Activated naive CD4-positive, alpha-beta T cell treated with anti-CD3 and anti-CD28 coated beads, Interleukin-2, amount 50 U/mL, for 24 hours (primary cell): ENCODE results near the gene TMEM250.

Experiments
- H3K27ac Mint-ChIP-seq: one replicate; pipeline ENCODE4 v1.8.0; 2021; ENCODE audit warnings: mild to moderate bottlenecking, mixed read lengths
- H3K27me3 Mint-ChIP-seq: one replicate; pipeline ENCODE4 v1.8.0; 2021; ENCODE audit warnings: mixed read lengths
- H3K36me3 Mint-ChIP-seq: one replicate; pipeline ENCODE4 v1.8.0; 2021; ENCODE audit warnings: mixed read lengths
- H3K4me1 Mint-ChIP-seq: one replicate; pipeline ENCODE4 v1.8.0; 2021; ENCODE audit warnings: mixed read lengths
- H3K4me3 Mint-ChIP-seq: one replicate; pipeline ENCODE4 v1.8.0; 2021; ENCODE audit warnings: mild to moderate bottlenecking, mixed read lengths
- H3K9me3 Mint-ChIP-seq: one replicate; pipeline ENCODE4 v1.8.0; 2021; ENCODE audit warnings: mixed read lengths

Gene TMEM250

DNA sequence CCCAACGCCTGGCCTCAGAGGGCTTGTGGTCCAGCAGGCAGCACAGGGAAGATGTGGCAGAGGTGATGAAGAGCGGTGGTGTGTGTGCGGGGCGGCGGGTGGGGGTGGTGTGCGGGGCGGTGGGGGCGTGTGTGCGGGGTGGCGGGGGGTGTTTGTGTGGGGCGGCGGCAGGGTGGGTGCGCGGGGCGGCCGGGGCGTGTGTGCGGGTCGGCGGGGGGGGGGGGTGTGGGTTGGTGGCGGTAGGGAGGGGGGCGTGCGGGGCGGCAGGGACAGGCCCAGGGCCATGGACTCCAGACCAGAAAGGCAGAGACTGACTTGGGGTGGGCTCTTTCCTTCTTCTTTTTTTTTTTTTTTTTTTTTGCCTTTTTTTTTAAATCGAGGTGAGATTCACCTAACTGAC is 19.1 kb downstream of the TMEM250 start:
- Mint-ChIP-seq H3K36me3 (no peaks in the 10 kb centered on the region), H3K4me1 (peaks cover 6% of the 10 kb centered on the region), H3K4me3 (no peak overlapping the region), H3K9me3 (no peaks in the 10 kb centered on the region), H3K27me3 (no peaks in the 10 kb centered on the region), H3K27ac (no peak overlapping the region)

DNA sequence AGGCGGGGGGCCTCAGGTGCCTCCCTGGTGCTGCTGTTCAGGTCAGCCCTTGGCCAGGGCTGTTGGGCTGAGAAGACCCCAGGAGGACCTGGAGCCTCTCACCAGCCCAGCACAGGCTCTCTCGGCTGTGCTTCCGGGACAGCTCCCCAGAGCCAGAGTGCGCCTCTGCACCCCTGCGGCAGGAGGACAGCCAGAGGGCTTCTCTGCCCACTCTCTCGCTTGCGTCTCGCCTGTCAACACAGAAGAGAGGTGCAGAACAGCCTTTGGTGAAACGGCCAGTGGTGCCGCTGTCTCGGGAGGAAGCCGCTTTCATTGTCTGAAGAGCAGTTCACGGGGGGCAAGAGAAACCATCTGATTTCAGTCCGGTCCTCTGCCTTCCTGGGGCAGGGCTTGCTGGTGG is 19.8 kb downstream of the TMEM250 start:
- no peaks in the 10 kb centered on the region for H3K27me3 Mint-ChIP-seq
- peaks cover 6% of the 10 kb centered on the region for H3K4me1 Mint-ChIP-seq
- H3K4me3 Mint-ChIP-seq, result peak overlapping the region; percentile 15
- no peaks in the 10 kb centered on the region for H3K36me3 Mint-ChIP-seq
- H3K27ac Mint-ChIP-seq, result peak overlapping the region; percentile 66
- H3K9me3 Mint-ChIP-seq, result no peaks in the 10 kb centered on the region

DNA sequence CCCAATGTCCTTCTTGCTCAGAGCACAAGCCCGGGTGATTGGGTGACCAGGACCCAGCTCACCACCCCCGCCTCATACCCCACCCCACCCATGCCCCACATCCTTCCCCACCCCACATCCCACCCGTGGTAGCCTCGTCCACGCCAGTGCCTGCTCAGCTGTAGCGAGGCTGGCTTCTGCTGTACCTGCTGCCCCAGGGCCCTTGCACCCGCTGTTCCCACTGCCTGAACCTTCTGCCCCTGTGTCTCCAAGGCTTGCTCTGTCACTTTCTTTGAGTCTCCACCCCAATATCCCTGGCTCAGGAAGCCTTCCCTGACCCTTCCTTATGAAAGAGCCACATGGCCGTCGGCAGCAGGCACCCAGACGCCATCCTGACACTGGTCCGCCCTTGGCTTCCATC is 20.5 kb downstream of the TMEM250 start:
- no peaks in the 10 kb centered on the region for H3K9me3 Mint-ChIP-seq
- H3K4me3 Mint-ChIP-seq, result no peak overlapping the region
- no peaks in the 10 kb centered on the region for H3K27me3 Mint-ChIP-seq
- H3K27ac Mint-ChIP-seq, result no peak overlapping the region
- H3K4me1 Mint-ChIP-seq, result peaks cover 6% of the 10 kb centered on the region
- no peaks in the 10 kb centered on the region for H3K36me3 Mint-ChIP-seq

DNA sequence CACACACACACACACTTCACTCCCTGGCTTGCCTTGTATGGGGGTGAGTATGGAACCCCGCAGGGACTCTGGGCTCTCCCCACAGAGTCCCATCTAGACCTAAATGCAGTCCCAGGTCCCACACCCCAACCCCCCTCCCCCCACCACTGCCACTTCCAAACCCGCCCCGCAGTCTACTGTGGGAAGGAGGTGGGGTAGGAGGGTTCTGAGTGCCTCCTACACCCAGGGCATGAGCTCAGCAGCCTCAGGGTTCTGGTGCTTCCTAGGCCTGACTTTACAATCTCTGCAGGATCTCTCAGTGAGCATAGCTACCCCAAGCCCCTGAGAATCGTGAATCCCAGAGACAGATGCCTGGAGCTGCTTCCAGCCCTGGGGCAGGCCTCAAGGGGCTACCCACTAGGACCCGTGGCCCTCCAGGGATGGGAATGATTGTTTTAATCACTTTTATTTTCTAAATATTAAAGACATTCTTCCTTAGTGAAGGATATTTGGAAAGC is 22.1 kb downstream of the TMEM250 start:
- Mint-ChIP-seq H3K9me3 (no peaks in the 10 kb centered on the region), H3K4me1 (peaks cover 12% of the 10 kb centered on the region), H3K27ac (no peak overlapping the region), H3K4me3 (peak overlapping the region; percentile 61), H3K36me3 (no peaks in the 10 kb centered on the region), H3K27me3 (no peaks in the 10 kb centered on the region)

DNA sequence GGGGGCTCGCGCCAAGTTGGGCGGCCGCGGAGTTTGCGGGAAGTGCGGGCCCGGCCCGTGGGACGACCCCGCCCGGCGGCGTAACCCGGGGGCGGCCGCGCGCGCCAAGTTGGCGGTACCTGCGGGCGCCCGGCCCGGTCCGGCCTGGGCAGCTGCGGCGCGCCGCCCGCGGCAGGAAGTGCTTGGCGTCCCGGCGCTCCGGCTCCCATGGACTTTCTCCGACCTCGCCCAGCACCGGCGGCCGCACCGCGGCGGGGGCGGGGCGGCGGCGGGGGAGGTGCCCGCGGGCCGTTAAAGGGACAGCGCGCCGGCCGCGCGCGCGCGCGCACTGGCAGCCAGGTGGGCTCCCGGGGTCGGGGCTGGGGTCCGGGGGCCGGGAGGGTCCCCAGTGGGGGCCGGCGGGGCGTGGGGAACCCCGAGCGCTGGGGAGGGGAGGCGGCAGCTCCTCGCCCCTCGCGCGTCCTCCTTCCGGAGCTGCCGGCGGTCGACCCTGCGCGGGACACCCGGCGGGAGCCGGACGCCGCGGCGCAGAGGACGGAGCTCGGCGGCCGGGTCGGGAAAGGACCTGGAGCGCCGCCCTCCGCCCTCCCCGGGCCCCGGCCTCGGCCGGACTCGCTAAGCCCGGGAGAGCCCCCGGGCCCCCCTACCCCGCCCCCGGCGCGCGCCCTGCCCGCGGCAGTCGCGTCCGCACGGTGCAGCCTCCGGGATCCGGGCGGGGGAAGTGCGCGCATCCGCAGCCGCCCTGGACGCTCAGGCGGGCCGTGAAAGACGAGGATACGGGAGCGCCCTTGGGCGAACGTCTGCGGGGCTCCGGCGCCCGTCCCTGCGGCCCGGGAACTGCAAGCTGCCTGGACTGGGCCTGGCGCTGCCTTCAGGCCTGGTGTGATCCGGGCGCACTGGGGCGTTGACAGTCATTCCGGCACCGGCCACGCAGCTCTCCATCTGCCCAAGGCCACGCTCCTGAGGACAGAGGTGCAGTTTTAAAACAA is 23.3 kb downstream of the TMEM250 start, which contains the start of gene NACC2:
TSS of gene NACC2 (minus strand) at position 220 of the 989 bp plus-strand sequence. CDS start 44,768 bp downstream, outside the sequence.
- H3K27me3 Mint-ChIP-seq, result no peaks in the 10 kb centered on the region
- H3K27ac Mint-ChIP-seq, result no peak within 1 kb of the TSS
- peak within 1 kb of the TSS; percentile 71 for H3K4me3 Mint-ChIP-seq
- peaks cover 15% of the 10 kb centered on the region for H3K4me1 Mint-ChIP-seq
- H3K9me3 Mint-ChIP-seq, result no peaks in the 10 kb centered on the region
- no peaks in the 10 kb centered on the region for H3K36me3 Mint-ChIP-seq

DNA sequence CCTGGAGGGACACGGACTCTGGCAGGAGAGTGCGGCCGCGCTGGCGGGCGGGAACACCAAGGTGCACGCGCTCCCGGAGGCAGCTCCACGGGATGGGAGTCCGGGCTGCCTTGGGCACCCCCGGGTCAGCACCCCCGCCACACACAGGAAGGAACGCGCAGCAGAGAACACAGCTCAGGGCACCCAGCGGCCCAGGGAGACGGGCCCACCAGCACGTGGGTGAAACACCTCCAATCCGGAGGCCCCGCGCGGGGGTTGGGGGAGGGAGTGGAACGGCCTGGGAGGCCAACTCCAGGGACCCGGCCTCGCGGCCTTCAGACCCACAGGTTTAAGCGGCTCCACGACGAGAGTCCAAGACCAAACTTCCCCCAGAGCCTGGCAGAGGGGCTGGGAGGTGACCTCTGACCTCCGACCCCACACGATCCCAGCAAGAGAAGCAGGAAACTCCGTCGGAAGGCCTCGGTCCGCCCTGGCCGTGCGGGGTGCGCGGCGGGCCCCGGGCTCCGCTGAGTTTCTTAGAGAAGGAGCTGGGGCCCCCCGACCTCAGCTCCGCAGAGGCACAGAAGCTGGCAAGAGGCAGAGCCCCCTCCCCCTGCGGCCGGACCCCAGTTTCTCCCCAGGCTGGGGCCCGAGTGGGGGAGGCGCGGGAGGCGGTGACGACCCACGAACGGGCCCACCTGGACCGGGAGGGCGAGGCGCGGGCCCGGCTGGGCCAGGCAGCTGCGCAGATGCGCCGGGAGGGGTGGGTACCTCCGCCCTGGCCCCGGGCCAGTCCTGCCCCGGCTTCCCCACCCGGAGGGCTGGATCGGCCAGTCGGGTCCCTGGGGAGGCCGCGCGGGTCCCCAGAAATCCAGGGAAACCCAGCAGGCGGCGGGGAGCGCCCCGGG is 24.4 kb downstream of the TMEM250 start:
- H3K4me1 Mint-ChIP-seq, result peaks cover 21% of the 10 kb centered on the region

DNA sequence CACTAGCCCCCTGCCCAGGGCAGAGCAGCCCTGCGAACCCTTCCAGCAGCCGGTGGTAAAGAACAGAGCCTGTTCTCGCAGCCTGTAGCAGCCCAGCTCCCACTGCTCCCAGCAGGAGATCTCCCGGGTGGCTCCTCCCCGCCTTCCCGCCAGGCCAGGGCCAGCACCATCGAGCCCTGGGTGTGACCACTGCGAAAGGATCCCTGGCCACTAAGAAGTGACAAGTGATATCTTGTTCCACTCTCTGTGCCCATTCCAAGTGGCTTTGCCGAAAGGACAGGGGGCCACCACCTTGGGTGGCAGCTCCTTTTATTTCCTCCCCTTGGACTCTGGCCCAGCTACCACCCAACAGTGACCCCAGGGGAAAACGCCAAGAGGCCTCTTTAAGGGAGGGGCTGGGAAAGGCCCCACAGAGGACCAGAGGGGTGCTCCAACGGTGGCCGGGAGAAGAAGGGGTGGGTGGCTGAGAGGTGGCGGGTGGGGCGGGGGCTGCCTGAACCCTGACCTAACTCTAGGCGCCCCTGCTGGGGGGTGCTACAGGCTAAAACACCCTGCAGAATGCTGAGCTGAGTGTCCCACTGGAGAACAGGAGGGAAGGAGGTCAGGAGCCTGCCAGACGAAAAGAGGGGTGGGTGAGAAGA is 25.2 kb downstream of the TMEM250 start:
- peak overlapping the region; percentile 79 for H3K4me3 Mint-ChIP-seq
- no peak overlapping the region for H3K27ac Mint-ChIP-seq
- no peaks in the 10 kb centered on the region for H3K36me3 Mint-ChIP-seq
- H3K4me1 Mint-ChIP-seq, result peaks cover 15% of the 10 kb centered on the region
- no peaks in the 10 kb centered on the region for H3K9me3 Mint-ChIP-seq
- H3K27me3 Mint-ChIP-seq, result no peaks in the 10 kb centered on the region

More for the DNA sequence above, 24.4 kb downstream of the TMEM250 start:
- Mint-ChIP-seq H3K4me3 (peak overlapping the region; percentile 71), H3K9me3 (no peaks in the 10 kb centered on the region), H3K27ac (no peak overlapping the region), H3K27me3 (no peaks in the 10 kb centered on the region), H3K36me3 (no peaks in the 10 kb centered on the region)

DNA sequence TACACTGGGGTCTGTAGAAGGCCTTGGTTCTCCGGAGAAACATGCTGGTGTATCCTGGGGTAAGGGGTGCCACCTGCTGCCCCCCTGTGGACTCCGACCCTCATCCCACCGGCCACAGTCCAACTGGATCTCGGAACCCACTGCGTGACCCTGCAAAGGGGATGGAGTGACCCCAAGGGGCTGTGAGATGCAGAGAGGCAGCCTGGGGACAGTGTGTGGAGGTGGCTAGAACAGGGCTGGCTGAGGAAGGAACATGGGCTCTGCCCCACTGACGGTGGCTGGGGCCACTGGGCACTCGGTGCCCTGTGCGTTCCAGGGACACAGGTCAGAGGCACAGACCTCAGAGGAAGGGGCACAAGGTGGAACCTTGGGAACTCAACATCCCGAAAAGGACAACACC is 25.9 kb downstream of the TMEM250 start:
- Mint-ChIP-seq H3K27me3 (no peaks in the 10 kb centered on the region), H3K9me3 (no peaks in the 10 kb centered on the region), H3K27ac (no peak overlapping the region), H3K4me3 (peak overlapping the region; percentile 79), H3K36me3 (no peaks in the 10 kb centered on the region), H3K4me1 (peaks cover 15% of the 10 kb centered on the region)

DNA sequence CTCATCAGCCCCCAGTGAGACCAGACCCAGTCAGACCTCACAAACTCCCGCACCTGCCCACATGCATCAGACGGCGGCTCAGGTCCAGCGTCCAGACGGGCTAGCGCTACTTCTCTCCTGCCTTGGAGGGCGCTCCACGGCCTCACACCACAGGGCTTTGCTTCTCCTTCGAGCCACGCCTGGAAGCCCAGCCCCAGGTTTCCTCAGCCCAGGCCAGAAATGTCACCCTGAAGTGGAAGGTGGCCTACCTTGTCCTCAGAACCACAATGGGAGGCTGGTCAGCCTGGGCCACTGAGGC is 26.4 kb downstream of the TMEM250 start:
- Mint-ChIP-seq H3K27me3 (no peaks in the 10 kb centered on the region), H3K36me3 (no peaks in the 10 kb centered on the region), H3K27ac (no peak overlapping the region), H3K4me1 (peaks cover 15% of the 10 kb centered on the region), H3K9me3 (no peaks in the 10 kb centered on the region), H3K4me3 (no peak overlapping the region)

DNA sequence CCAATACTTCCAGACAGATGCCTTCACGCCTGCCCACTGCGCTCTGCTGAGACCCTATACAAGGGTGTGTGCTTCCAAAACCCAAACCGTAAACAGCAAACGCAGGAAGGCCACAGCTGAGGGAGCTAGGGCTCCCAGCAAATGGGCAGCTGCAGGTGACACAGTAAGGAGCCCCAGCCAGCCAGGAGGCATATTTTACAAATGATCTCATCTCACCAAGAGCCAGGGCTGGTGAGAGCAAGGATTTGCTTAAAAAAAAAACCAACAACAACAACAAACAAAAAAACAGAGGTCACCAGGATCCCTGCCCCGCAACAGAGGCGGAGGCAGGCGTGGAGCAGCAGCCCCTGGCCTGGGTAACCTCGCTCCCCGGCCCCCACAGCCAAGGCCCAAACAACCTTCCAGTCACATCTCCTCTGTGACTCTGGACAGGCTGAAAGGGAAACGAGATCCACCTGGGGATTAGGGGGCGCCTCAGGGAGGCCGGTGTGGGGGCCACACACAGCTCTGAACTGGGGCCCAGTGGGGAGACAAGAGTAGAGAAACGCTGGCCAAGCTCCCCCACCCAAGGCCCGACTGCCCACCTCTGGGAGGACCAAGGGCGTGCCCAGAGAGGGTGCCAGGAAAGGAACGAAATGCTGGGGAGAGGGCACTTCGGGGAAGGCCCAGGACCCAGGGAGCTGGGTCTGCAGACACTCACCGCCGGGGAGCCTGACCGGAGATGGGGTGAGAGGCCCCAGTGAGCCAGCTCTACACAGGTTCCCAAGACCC is 26.9 kb downstream of the TMEM250 start:
- H3K4me3 Mint-ChIP-seq, result no peak overlapping the region
- H3K27ac Mint-ChIP-seq, result peak overlapping the region; percentile 76

DNA sequence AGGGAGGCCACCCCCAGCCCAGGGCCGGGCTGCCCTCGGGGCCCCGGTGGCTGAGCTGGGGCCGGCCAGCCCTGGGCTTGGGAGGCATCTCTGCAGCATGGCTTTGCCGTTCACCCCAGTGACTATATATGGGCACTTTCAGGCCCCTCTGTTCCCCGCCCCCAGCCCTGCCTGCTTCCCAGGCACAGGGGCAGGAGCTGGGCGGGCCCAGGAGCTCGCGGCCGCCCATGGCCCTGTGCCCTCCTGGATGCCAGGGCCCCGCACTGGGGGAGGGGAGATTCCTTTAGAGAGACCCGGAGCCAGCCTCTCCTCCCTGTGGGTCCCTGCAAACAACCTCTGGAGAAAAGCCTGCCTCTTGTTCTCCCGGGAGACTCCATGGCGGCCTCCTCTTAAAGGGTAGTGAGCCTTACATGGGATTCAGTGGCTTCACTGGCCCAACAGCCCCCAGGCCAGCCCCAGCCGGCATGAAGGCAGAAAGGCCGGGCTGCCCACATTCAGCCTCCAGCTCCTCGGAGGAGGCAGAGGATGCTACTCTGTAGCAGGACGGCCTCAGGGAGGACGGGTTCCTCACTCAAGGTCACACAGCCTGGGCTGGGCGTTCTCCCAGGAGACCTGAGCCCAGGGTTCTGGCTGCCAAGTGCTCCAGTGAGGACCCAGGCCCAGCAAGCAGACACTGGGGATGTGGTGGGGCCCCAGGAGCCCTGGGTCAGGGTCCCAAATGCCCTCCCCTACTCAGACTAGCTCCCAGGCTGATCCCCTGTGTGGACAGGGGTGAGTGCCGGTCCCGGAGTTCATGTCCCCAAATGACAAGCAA is 27.7 kb downstream of the TMEM250 start:
- Mint-ChIP-seq H3K4me3 (no peak overlapping the region), H3K4me1 (peaks cover 15% of the 10 kb centered on the region), H3K27me3 (no peaks in the 10 kb centered on the region), H3K36me3 (no peaks in the 10 kb centered on the region), H3K27ac (no peak overlapping the region), H3K9me3 (no peaks in the 10 kb centered on the region)

More for the DNA sequence above, 26.9 kb downstream of the TMEM250 start:
- no peaks in the 10 kb centered on the region for H3K27me3 Mint-ChIP-seq
- H3K4me1 Mint-ChIP-seq, result peaks cover 15% of the 10 kb centered on the region
- no peaks in the 10 kb centered on the region for H3K36me3 Mint-ChIP-seq
- no peaks in the 10 kb centered on the region for H3K9me3 Mint-ChIP-seq

DNA sequence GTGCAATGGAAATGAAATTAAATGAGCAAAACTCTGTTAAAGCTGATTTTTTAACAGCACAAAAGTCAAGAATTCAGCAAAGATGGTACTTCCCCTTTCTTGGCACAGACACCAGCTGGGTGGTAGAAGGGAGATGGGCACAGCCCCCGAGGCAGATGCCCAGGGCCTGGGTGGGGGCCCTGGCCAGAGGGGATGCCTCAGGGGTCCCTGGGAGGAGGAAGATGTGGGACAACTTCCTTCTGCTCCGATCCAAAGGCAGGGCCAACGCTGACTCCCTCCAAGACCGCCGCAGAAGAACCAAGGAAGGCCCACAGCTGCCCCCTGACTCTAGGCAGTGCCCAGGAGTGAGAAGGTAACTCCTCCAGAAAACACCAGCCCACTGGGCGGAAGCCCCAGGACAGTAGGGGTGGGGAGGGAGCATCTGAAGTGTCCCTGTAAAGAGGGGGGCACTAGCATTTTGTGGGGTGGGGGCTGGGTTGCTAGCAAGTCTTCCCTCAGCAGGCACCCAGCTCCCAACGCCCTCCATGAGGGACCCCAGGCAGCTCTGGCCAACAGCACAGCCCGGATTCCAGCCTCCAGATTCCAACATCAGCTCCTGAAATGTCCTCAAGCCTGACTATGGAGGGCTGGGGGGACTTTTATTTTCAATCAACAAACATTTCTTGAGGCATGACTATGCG is 28.5 kb downstream of the TMEM250 start:
- Mint-ChIP-seq H3K27me3 (no peaks in the 10 kb centered on the region), H3K9me3 (no peaks in the 10 kb centered on the region), H3K36me3 (no peaks in the 10 kb centered on the region), H3K4me3 (no peak overlapping the region), H3K4me1 (peaks cover 15% of the 10 kb centered on the region), H3K27ac (no peak overlapping the region)

DNA sequence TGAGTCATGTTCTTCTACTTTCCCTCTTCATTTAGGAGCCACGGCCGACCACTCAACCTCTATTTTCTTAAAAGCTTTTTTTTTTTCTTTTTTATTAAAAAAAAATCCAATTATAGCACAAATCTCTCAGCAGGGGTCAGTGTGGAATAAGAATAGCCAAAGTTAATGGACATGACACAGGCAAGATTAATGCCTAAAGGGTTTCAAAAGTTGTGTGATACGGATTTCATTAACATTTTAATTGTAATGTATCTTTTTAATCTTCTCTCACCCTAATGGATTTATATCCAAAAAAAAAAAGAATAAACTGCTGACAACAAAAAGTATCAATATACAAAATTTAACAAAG is 29.0 kb downstream of the TMEM250 start:
- H3K9me3 Mint-ChIP-seq, result no peaks in the 10 kb centered on the region
- no peaks in the 10 kb centered on the region for H3K27me3 Mint-ChIP-seq
- H3K4me1 Mint-ChIP-seq, result peaks cover 17% of the 10 kb centered on the region
- H3K36me3 Mint-ChIP-seq, result no peaks in the 10 kb centered on the region
- no peak overlapping the region for H3K27ac Mint-ChIP-seq
- H3K4me3 Mint-ChIP-seq, result no peak overlapping the region
